Effector memory CD4-positive, alpha-beta T cell (primary cell): Measurements from ENCODE around the gene PPP3CB.

ENCODE experiments used
- DNase-seq, 3 donors: peaks; one replicate each; pipeline ENCODE4 v3.0.0-alpha.2; 2020
- H3K27ac ChIP-seq: 2 replicates; pipeline ENCODE4 v1.7.0; 2013; ENCODE audit warnings: mild to moderate bottlenecking, low read length, moderate library complexity; ENCODE audit not compliant: insufficient read depth, poor library complexity, severe bottlenecking
- H3K27me3 ChIP-seq: replicated peaks from 2 replicates; pipeline ENCODE4 v1.7.0; 2013; ENCODE audit warnings: mild to moderate bottlenecking, low read length; ENCODE audit not compliant: insufficient read depth, control insufficient read depth, poor library complexity, severe bottlenecking
- H3K36me3 ChIP-seq: 2 replicates; pipeline ENCODE4 v1.7.0; 2013; ENCODE audit warnings: mild to moderate bottlenecking, low read length, moderate library complexity; ENCODE audit not compliant: control insufficient read depth, insufficient read depth
- H3K4me1 ChIP-seq: 2 replicates; pipeline ENCODE4 v1.7.0; 2013; ENCODE audit warnings: low read length, mild to moderate bottlenecking; ENCODE audit not compliant: control insufficient read depth, insufficient read depth, poor library complexity, severe bottlenecking
- H3K4me3 ChIP-seq: 2 replicates; pipeline ENCODE4 v1.7.0; 2013; ENCODE audit warnings: low read length, low read depth, mild to moderate bottlenecking; ENCODE audit not compliant: insufficient read depth, poor library complexity, severe bottlenecking
- H3K9me3 ChIP-seq: 2 replicates; pipeline ENCODE4 v1.7.0; 2013; ENCODE audit warnings: mild to moderate bottlenecking, low read length, moderate library complexity; ENCODE audit not compliant: control insufficient read depth

The PPP3CB gene

GRCh38 chr10:73512207-73512743 lies 16.5 kb upstream of the PPP3CB start:
- Histone ChIP-seq H3K4me3 (no peak overlapping the region), H3K36me3 (peaks cover 3% of the 10 kb centered on the region), H3K27me3 (no peaks in the 10 kb centered on the region), H3K27ac (no peak overlapping the region), H3K4me1 (no peaks in the 10 kb centered on the region), H3K9me3 (no peaks in the 10 kb centered on the region)
- no peak for DNase-seq

GRCh38 chr10:73509695-73510094 lies 13.9 kb upstream of the PPP3CB start:
- H3K4me3 ChIP-seq: no peak overlapping the region
- no peaks in the 10 kb centered on the region for H3K4me1 ChIP-seq
- H3K27me3 ChIP-seq: no peaks in the 10 kb centered on the region
- H3K36me3 ChIP-seq: peaks cover 6% of the 10 kb centered on the region
- no peaks in the 10 kb centered on the region for H3K9me3 ChIP-seq
- H3K27ac ChIP-seq: no peak overlapping the region
- DNase-seq: no peak

GRCh38 chr10:73506491-73506890 lies 10.7 kb upstream of the PPP3CB start:
- Histone ChIP-seq H3K27ac (no peak overlapping the region), H3K4me3 (no peak overlapping the region), H3K9me3 (no peaks in the 10 kb centered on the region), H3K27me3 (no peaks in the 10 kb centered on the region), H3K36me3 (peaks cover 15% of the 10 kb centered on the region), H3K4me1 (peaks cover 6% of the 10 kb centered on the region)
- no peak for DNase-seq

- H3K4me3 ChIP-seq: no peak overlapping the region
- H3K36me3 ChIP-seq: peaks cover 15% of the 10 kb centered on the region
- no peaks in the 10 kb centered on the region for H3K9me3 ChIP-seq
- H3K4me1 ChIP-seq: peaks cover 9% of the 10 kb centered on the region
- H3K27ac ChIP-seq: no peak overlapping the region
- no peak for DNase-seq
- no peaks in the 10 kb centered on the region for H3K27me3 ChIP-seq
Observed at GRCh38 chr10:73506074-73506473, 10.2 kb upstream of the PPP3CB start.

GRCh38 chr10:73503037-73503436 lies 7.2 kb upstream of the PPP3CB start:
- peaks cover 9% of the 10 kb centered on the region for H3K4me1 ChIP-seq
- peaks cover 15% of the 10 kb centered on the region for H3K36me3 ChIP-seq
- H3K27me3 ChIP-seq: no peaks in the 10 kb centered on the region
- H3K4me3 ChIP-seq: no peak overlapping the region
- no peak overlapping the region for H3K27ac ChIP-seq
- H3K9me3 ChIP-seq: no peaks in the 10 kb centered on the region
- no peak for DNase-seq

GRCh38 chr10:73501651-73502050 lies 5.8 kb upstream of the PPP3CB start:
- Histone ChIP-seq H3K27ac (peak overlapping the region; percentile 20), H3K27me3 (no peaks in the 10 kb centered on the region), H3K9me3 (no peaks in the 10 kb centered on the region), H3K4me1 (peaks cover 9% of the 10 kb centered on the region), H3K4me3 (no peak overlapping the region), H3K36me3 (peaks cover 15% of the 10 kb centered on the region)
- no peak for DNase-seq

- no peak for DNase-seq
- Histone ChIP-seq H3K27ac (no peak overlapping the region), H3K27me3 (no peaks in the 10 kb centered on the region), H3K4me3 (no peak overlapping the region), H3K4me1 (peaks cover 26% of the 10 kb centered on the region), H3K36me3 (no peaks in the 10 kb centered on the region), H3K9me3 (no peaks in the 10 kb centered on the region)
Observed at GRCh38 chr10:73497623-73498022, 1.8 kb upstream of the PPP3CB start.

GRCh38 chr10:73495226-73495883 lies 469 bp downstream of the PPP3CB start:
- H3K27ac ChIP-seq: peak overlapping the region; percentile 90
- peaks cover 22% of the 10 kb centered on the region for H3K4me1 ChIP-seq
- H3K4me3 ChIP-seq: peak overlapping the region; percentile 91
- H3K9me3 ChIP-seq: no peaks in the 10 kb centered on the region
- no peaks in the 10 kb centered on the region for H3K27me3 ChIP-seq
- DNase-seq: peak; percentile 83 to 87 (median 86)
- H3K36me3 ChIP-seq: no peaks in the 10 kb centered on the region

GRCh38 chr10:73494877-73495225 lies 973 bp downstream of the PPP3CB start:
- no peaks in the 10 kb centered on the region for H3K27me3 ChIP-seq
- peaks cover 22% of the 10 kb centered on the region for H3K4me1 ChIP-seq
- H3K36me3 ChIP-seq: no peaks in the 10 kb centered on the region
- H3K27ac ChIP-seq: peak overlapping the region; percentile 90
- peak overlapping the region; percentile 91 for H3K4me3 ChIP-seq
- DNase-seq: no peak
- no peaks in the 10 kb centered on the region for H3K9me3 ChIP-seq

GRCh38 chr10:73494213-73494612 lies 1.6 kb downstream of the PPP3CB start:
- no peak for DNase-seq
- Histone ChIP-seq H3K36me3 (no peaks in the 10 kb centered on the region), H3K4me3 (peak overlapping the region; percentile 91)

More at GRCh38 chr10:73494213-73494612, 1.6 kb downstream of the PPP3CB start:
- no peaks in the 10 kb centered on the region for H3K27me3 ChIP-seq
- H3K9me3 ChIP-seq: no peaks in the 10 kb centered on the region
- peaks cover 22% of the 10 kb centered on the region for H3K4me1 ChIP-seq
- H3K27ac ChIP-seq: peak overlapping the region; percentile 90
